WTC11 (cell line): ENCODE data around the gene RIN2.

Experiments
- CBFB ChIP-seq: sonication (generic); formaldehyde crosslinking; IDR thresholded peaks from 2 replicates; pipeline ENCODE4 v1.8.1; 2022; ENCODE audit warnings: mild to moderate bottlenecking, low read depth, missing genetic modification reagents
- CREB1 ChIP-seq: sonication (generic); formaldehyde crosslinking; IDR thresholded peaks from 2 replicates; pipeline ENCODE4 v1.8.0; 2023; ENCODE audit warnings: mild to moderate bottlenecking, missing genetic modification reagents
- FOXP1 ChIP-seq: sonication (generic); formaldehyde crosslinking; IDR thresholded peaks from 2 replicates; pipeline ENCODE4 v1.8.0; 2022; ENCODE audit warnings: missing genetic modification reagents, mild to moderate bottlenecking, moderate library complexity, borderline replicate concordance
- GABPB1 ChIP-seq: sonication (generic); formaldehyde crosslinking; IDR thresholded peaks from 2 replicates; pipeline ENCODE4 v1.8.1; 2023; ENCODE audit warnings: mild to moderate bottlenecking, missing genetic modification reagents
- SP1 ChIP-seq: sonication (generic); formaldehyde crosslinking; conservative IDR thresholded peaks from 2 replicates; pipeline ENCODE4 v1.8.1; 2022; ENCODE audit warnings: missing genetic modification reagents
- TF ChIP-seq, protein P1 (sequence below): sonication (generic); formaldehyde crosslinking; IDR thresholded peaks from 2 replicates; pipeline ENCODE4 v1.8.1; 2022; ENCODE audit warnings: mild to moderate bottlenecking, missing genetic modification reagents, moderate library complexity, borderline replicate concordance
- TF ChIP-seq, protein P2 (sequence below): sonication (generic); formaldehyde crosslinking; IDR thresholded peaks from 2 replicates; pipeline ENCODE4 v1.8.1; 2022; ENCODE audit warnings: low read depth, missing genetic modification reagents, borderline replicate concordance
- TF ChIP-seq, protein P3 (sequence below): sonication (generic); formaldehyde crosslinking; conservative IDR thresholded peaks from 2 replicates; pipeline ENCODE4 v1.8.1; 2022; ENCODE audit warnings: mild to moderate bottlenecking, missing genetic modification reagents
- TF ChIP-seq, protein P4 (sequence below): sonication (generic); formaldehyde crosslinking; IDR thresholded peaks from 2 replicates; pipeline ENCODE4 v1.8.0; 2022; ENCODE audit warnings: mild to moderate bottlenecking, missing genetic modification reagents
- TF ChIP-seq, protein P5 (sequence below): sonication (generic); formaldehyde crosslinking; IDR thresholded peaks from 2 replicates; pipeline ENCODE4 v1.8.1; 2023; ENCODE audit warnings: mild to moderate bottlenecking, moderate library complexity, missing genetic modification reagents
- TF ChIP-seq, protein P6 (sequence below): fragments of 200-600 bp; IDR thresholded peaks from 2 replicates; pipeline ENCODE4 v1.8.0; 2022; ENCODE audit warnings: antibody characterized with exemption

DNA sequence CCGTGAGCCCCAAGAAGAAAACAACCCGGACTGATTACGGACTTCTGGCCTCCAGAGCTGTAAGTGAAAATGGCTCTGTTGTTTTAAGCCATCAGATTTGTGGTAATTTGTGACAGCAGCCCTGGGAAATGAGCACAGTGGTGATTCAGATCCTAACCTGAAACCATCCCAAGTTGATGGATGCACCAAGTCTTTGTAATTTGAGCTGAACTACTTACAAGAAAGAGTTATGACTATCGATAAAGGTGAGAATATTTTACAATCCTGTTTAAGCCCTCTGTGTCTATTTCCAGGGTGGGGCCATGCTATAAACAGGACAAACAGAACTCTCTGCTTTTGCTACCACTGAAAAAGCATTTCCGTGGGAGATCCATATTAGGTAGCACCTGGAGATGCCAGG, 19.1 kb upstream of the RIN2 start:
- TF ChIP-seq, protein P1, sequence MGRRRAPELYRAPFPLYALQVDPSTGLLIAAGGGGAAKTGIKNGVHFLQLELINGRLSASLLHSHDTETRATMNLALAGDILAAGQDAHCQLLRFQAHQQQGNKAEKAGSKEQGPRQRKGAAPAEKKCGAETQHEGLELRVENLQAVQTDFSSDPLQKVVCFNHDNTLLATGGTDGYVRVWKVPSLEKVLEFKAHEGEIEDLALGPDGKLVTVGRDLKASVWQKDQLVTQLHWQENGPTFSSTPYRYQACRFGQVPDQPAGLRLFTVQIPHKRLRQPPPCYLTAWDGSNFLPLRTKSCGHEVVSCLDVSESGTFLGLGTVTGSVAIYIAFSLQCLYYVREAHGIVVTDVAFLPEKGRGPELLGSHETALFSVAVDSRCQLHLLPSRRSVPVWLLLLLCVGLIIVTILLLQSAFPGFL (CRISPR knock-in tag), result no peak
- TF ChIP-seq, protein P2, sequence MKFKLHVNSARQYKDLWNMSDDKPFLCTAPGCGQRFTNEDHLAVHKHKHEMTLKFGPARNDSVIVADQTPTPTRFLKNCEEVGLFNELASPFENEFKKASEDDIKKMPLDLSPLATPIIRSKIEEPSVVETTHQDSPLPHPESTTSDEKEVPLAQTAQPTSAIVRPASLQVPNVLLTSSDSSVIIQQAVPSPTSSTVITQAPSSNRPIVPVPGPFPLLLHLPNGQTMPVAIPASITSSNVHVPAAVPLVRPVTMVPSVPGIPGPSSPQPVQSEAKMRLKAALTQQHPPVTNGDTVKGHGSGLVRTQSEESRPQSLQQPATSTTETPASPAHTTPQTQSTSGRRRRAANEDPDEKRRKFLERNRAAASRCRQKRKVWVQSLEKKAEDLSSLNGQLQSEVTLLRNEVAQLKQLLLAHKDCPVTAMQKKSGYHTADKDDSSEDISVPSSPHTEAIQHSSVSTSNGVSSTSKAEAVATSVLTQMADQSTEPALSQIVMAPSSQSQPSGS (CRISPR knock-in tag), result no peak
- TF ChIP-seq, protein P3, sequence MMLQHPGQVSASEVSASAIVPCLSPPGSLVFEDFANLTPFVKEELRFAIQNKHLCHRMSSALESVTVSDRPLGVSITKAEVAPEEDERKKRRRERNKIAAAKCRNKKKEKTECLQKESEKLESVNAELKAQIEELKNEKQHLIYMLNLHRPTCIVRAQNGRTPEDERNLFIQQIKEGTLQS (CRISPR knock-in tag), result no peak
- TF ChIP-seq, protein P4, sequence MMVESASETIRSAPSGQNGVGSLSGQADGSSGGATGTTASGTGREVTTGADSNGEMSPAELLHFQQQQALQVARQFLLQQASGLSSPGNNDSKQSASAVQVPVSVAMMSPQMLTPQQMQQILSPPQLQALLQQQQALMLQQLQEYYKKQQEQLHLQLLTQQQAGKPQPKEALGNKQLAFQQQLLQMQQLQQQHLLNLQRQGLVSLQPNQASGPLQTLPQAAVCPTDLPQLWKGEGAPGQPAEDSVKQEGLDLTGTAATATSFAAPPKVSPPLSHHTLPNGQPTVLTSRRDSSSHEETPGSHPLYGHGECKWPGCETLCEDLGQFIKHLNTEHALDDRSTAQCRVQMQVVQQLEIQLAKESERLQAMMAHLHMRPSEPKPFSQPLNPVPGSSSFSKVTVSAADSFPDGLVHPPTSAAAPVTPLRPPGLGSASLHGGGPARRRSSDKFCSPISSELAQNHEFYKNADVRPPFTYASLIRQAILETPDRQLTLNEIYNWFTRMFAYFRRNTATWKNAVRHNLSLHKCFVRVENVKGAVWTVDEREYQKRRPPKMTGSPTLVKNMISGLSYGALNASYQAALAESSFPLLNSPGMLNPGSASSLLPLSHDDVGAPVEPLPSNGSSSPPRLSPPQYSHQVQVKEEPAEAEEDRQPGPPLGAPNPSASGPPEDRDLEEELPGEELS, result no peak
- no peak for TF ChIP-seq CBFB (CRISPR knock-in tag)
- TF ChIP-seq, protein P5, sequence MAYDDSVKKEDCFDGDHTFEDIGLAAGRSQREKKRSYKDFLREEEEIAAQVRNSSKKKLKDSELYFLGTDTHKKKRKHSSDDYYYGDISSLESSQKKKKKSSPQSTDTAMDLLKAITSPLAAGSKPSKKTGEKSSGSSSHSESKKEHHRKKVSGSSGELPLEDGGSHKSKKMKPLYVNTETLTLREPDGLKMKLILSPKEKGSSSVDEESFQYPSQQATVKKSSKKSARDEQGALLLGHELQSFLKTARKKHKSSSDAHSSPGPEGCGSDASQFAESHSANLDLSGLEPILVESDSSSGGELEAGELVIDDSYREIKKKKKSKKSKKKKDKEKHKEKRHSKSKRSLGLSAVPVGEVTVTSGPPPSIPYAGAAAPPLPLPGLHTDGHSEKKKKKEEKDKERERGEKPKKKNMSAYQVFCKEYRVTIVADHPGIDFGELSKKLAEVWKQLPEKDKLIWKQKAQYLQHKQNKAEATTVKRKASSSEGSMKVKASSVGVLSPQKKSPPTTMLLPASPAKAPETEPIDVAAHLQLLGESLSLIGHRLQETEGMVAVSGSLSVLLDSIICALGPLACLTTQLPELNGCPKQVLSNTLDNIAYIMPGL (CRISPR knock-in tag), result no peak
- no peak for TF ChIP-seq SP1 (CRISPR knock-in tag)
- no peak for TF ChIP-seq GABPB1
- TF ChIP-seq FOXP1 (CRISPR knock-in tag), result no peak
- no peak for TF ChIP-seq CREB1 (CRISPR knock-in tag)
- TF ChIP-seq, protein P6, sequence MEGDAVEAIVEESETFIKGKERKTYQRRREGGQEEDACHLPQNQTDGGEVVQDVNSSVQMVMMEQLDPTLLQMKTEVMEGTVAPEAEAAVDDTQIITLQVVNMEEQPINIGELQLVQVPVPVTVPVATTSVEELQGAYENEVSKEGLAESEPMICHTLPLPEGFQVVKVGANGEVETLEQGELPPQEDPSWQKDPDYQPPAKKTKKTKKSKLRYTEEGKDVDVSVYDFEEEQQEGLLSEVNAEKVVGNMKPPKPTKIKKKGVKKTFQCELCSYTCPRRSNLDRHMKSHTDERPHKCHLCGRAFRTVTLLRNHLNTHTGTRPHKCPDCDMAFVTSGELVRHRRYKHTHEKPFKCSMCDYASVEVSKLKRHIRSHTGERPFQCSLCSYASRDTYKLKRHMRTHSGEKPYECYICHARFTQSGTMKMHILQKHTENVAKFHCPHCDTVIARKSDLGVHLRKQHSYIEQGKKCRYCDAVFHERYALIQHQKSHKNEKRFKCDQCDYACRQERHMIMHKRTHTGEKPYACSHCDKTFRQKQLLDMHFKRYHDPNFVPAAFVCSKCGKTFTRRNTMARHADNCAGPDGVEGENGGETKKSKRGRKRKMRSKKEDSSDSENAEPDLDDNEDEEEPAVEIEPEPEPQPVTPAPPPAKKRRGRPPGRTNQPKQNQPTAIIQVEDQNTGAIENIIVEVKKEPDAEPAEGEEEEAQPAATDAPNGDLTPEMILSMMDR, result no peak
